WTC11 (cell line): ENCODE data around the gene NXN. TPM values are rescaled to one million over a fixed set of nuclear protein-coding genes. Genes with fewer than 3 reads are reported as not detected.

ENCODE experiments used
- ATAC-seq: fragments of 200-7000 bp; cut with Tn5 transposase; 2 replicates; pipeline ENCODE4 v1.10.0; 2021; ENCODE audit warnings: mild to moderate bottlenecking, moderate library complexity
- CTCF ChIA-PET: fragments of 300-600 bp; sonication (Branson Sonifier 250); formaldehyde crosslinking; loops from one replicate; lab custom pipeline; 2021; ENCODE audit warnings: antibody characterized with exemption; lab: Charles Lee
- POLR2A ChIA-PET: fragments of 350-600 bp; sonication (Branson Sonifier 250); formaldehyde crosslinking; loops from one replicate; lab custom pipeline; 2021; ENCODE audit warnings: antibody characterized with exemption; lab: Charles Lee
- DNase-seq: peaks from one replicate; pipeline ENCODE4 v3.0.0; 2021; ENCODE audit warnings: low spot score
- H3K27ac Mint-ChIP-seq: 2 replicates; pipeline ENCODE4 v1.8.0; 2021; ENCODE audit warnings: mixed read lengths
- H3K27me3 Mint-ChIP-seq: 2 replicates; pipeline ENCODE4 v1.8.0; 2021; ENCODE audit warnings: low read depth, mild to moderate bottlenecking, moderate library complexity, mixed read lengths
- H3K36me3 Mint-ChIP-seq: 2 replicates; pipeline ENCODE4 v1.8.0; 2021; ENCODE audit warnings: mixed read lengths
- H3K4me1 Mint-ChIP-seq: 2 replicates; pipeline ENCODE4 v1.8.0; 2022; ENCODE audit warnings: mixed read lengths
- H3K4me3 Mint-ChIP-seq: 2 replicates; pipeline ENCODE4 v1.8.0; 2021; ENCODE audit warnings: mild to moderate bottlenecking, moderate library complexity, mixed read lengths
- H3K9me3 Mint-ChIP-seq: 2 replicates; pipeline ENCODE4 v1.8.0; 2021; ENCODE audit warnings: mixed read lengths
- FOXJ3 ChIP-seq: sonication (generic); formaldehyde crosslinking; IDR thresholded peaks from 2 replicates; pipeline ENCODE4 v1.9.0; 2021; ENCODE audit warnings: missing genetic modification reagents, mild to moderate bottlenecking, borderline replicate concordance
- IRF2 ChIP-seq: sonication (generic); formaldehyde crosslinking; IDR thresholded peaks from 2 replicates; pipeline ENCODE4 v1.8.0; 2022; ENCODE audit warnings: low read depth, missing genetic modification reagents, borderline replicate concordance
- MXD4 ChIP-seq: fragments of 250-450 bp; sonication (Bioruptor Pico); IDR thresholded peaks from 2 replicates; pipeline ENCODE4 v1.8.0; 2021; ENCODE audit warnings: mild to moderate bottlenecking, moderate library complexity, borderline replicate concordance
- NR1H2 ChIP-seq: sonication (generic); formaldehyde crosslinking; IDR thresholded peaks from 2 replicates; pipeline ENCODE4 v1.9.0; 2021; ENCODE audit warnings: mild to moderate bottlenecking, moderate library complexity, missing genetic modification reagents
- OVOL2 ChIP-seq: fragments of 250-450 bp; sonication (Bioruptor Pico); IDR thresholded peaks from 2 replicates; pipeline ENCODE4 v1.9.0; 2021; ENCODE audit warnings: mild to moderate bottlenecking, borderline replicate concordance
- TEAD1 ChIP-seq: sonication (generic); formaldehyde crosslinking; IDR thresholded peaks from 2 replicates; pipeline ENCODE4 v1.8.0; 2022; ENCODE audit warnings: mild to moderate bottlenecking, missing genetic modification reagents
- total RNA-seq: library from RNA; stranded (reverse); gene quantifications from 3 replicates; pipeline ENCODE4 v1.2.3, GENCODE V29; 2021
- TF ChIP-seq, protein P1 (sequence below): sonication (generic); formaldehyde crosslinking; conservative IDR thresholded peaks from 2 replicates; pipeline ENCODE4 v1.8.1; 2023; ENCODE audit warnings: mild to moderate bottlenecking, low read depth, missing genetic modification reagents, moderate library complexity
- TF ChIP-seq, protein P2 (sequence below): sonication (generic); formaldehyde crosslinking; IDR thresholded peaks from 2 replicates; pipeline ENCODE4 v1.8.1; 2023; ENCODE audit warnings: mild to moderate bottlenecking, missing genetic modification reagents, moderate library complexity
- TF ChIP-seq, protein P3 (sequence below): sonication (generic); formaldehyde crosslinking; IDR thresholded peaks from 2 replicates; pipeline ENCODE4 v1.8.1; 2023; ENCODE audit warnings: mild to moderate bottlenecking, missing genetic modification reagents, borderline replicate concordance
- TF ChIP-seq, protein P4 (sequence below): fragments of 250-450 bp; sonication (Bioruptor Pico); IDR thresholded peaks from 2 replicates; pipeline ENCODE4 v1.9.0; 2021; ENCODE audit warnings: mild to moderate bottlenecking
- TF ChIP-seq, protein P5 (sequence below): fragments of 250-450 bp; sonication (Bioruptor Pico); IDR thresholded peaks from 2 replicates; pipeline ENCODE4 v1.9.0; 2021; ENCODE audit warnings: moderate library complexity, mild to moderate bottlenecking, inconsistent platforms, borderline replicate concordance
- TF ChIP-seq, protein P6 (sequence below): sonication (generic); formaldehyde crosslinking; IDR thresholded peaks from 2 replicates; pipeline ENCODE4 v1.8.1; 2023; ENCODE audit warnings: mild to moderate bottlenecking, missing genetic modification reagents, moderate library complexity
- TF ChIP-seq, protein P7 (sequence below): sonication (generic); formaldehyde crosslinking; IDR thresholded peaks from 2 replicates; pipeline ENCODE4 v1.8.0; 2022; ENCODE audit warnings: mild to moderate bottlenecking, missing genetic modification reagents
- TF ChIP-seq, protein P8 (sequence below): fragments of 250-450 bp; sonication (Bioruptor Pico); IDR thresholded peaks from 2 replicates; pipeline ENCODE4 v1.9.0; 2021; ENCODE audit warnings: mild to moderate bottlenecking

The NXN gene
- total RNA-seq, 1 experiment from 2014 or later: 96.8 TPM

DNA sequence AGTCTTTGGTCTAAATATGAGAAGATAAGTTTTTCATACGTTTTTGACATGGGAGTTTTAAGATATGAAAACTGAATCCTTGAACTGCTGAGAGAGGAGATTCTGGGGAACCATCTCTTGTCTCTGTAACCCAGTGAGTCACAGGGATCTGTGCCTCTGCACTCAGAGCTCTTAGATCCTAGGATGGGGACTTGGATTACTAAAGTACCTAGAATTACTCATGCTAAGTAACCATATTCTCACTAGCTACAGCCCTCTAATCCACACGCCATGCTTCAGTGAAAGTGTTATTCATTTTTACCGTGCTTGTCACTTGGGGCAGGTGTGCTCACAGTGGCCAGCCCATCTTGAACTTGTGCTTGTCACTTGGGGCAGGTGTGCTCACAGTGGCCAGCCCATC lies 195.4 kb downstream of the NXN start:
- Mint-ChIP-seq H3K27me3 (no peaks in the 10 kb centered on the region), H3K27ac (no peak overlapping the region), H3K4me3 (peak overlapping the region; percentile 96), H3K9me3 (no peaks in the 10 kb centered on the region), H3K36me3 (peaks cover 21% of the 10 kb centered on the region), H3K4me1 (peaks cover 18% of the 10 kb centered on the region)
- TF ChIP-seq, protein P1, sequence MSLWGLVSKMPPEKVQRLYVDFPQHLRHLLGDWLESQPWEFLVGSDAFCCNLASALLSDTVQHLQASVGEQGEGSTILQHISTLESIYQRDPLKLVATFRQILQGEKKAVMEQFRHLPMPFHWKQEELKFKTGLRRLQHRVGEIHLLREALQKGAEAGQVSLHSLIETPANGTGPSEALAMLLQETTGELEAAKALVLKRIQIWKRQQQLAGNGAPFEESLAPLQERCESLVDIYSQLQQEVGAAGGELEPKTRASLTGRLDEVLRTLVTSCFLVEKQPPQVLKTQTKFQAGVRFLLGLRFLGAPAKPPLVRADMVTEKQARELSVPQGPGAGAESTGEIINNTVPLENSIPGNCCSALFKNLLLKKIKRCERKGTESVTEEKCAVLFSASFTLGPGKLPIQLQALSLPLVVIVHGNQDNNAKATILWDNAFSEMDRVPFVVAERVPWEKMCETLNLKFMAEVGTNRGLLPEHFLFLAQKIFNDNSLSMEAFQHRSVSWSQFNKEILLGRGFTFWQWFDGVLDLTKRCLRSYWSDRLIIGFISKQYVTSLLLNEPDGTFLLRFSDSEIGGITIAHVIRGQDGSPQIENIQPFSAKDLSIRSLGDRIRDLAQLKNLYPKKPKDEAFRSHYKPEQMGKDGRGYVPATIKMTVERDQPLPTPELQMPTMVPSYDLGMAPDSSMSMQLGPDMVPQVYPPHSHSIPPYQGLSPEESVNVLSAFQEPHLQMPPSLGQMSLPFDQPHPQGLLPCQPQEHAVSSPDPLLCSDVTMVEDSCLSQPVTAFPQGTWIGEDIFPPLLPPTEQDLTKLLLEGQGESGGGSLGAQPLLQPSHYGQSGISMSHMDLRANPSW (CRISPR knock-in tag): no peak
- TF ChIP-seq, protein P2, sequence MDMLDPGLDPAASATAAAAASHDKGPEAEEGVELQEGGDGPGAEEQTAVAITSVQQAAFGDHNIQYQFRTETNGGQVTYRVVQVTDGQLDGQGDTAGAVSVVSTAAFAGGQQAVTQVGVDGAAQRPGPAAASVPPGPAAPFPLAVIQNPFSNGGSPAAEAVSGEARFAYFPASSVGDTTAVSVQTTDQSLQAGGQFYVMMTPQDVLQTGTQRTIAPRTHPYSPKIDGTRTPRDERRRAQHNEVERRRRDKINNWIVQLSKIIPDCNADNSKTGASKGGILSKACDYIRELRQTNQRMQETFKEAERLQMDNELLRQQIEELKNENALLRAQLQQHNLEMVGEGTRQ (CRISPR knock-in tag): no peak
- no peak for TF ChIP-seq NR1H2 (CRISPR knock-in tag)
- TF ChIP-seq, protein P3, sequence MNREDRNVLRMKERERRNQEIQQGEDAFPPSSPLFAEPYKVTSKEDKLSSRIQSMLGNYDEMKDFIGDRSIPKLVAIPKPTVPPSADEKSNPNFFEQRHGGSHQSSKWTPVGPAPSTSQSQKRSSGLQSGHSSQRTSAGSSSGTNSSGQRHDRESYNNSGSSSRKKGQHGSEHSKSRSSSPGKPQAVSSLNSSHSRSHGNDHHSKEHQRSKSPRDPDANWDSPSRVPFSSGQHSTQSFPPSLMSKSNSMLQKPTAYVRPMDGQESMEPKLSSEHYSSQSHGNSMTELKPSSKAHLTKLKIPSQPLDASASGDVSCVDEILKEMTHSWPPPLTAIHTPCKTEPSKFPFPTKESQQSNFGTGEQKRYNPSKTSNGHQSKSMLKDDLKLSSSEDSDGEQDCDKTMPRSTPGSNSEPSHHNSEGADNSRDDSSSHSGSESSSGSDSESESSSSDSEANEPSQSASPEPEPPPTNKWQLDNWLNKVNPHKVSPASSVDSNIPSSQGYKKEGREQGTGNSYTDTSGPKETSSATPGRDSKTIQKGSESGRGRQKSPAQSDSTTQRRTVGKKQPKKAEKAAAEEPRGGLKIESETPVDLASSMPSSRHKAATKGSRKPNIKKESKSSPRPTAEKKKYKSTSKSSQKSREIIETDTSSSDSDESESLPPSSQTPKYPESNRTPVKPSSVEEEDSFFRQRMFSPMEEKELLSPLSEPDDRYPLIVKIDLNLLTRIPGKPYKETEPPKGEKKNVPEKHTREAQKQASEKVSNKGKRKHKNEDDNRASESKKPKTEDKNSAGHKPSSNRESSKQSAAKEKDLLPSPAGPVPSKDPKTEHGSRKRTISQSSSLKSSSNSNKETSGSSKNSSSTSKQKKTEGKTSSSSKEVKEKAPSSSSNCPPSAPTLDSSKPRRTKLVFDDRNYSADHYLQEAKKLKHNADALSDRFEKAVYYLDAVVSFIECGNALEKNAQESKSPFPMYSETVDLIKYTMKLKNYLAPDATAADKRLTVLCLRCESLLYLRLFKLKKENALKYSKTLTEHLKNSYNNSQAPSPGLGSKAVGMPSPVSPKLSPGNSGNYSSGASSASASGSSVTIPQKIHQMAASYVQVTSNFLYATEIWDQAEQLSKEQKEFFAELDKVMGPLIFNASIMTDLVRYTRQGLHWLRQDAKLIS (CRISPR knock-in tag): no peak
- TF ChIP-seq, protein P4, sequence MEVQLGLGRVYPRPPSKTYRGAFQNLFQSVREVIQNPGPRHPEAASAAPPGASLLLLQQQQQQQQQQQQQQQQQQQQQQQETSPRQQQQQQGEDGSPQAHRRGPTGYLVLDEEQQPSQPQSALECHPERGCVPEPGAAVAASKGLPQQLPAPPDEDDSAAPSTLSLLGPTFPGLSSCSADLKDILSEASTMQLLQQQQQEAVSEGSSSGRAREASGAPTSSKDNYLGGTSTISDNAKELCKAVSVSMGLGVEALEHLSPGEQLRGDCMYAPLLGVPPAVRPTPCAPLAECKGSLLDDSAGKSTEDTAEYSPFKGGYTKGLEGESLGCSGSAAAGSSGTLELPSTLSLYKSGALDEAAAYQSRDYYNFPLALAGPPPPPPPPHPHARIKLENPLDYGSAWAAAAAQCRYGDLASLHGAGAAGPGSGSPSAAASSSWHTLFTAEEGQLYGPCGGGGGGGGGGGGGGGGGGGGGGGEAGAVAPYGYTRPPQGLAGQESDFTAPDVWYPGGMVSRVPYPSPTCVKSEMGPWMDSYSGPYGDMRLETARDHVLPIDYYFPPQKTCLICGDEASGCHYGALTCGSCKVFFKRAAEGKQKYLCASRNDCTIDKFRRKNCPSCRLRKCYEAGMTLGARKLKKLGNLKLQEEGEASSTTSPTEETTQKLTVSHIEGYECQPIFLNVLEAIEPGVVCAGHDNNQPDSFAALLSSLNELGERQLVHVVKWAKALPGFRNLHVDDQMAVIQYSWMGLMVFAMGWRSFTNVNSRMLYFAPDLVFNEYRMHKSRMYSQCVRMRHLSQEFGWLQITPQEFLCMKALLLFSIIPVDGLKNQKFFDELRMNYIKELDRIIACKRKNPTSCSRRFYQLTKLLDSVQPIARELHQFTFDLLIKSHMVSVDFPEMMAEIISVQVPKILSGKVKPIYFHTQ: no peak
- TF ChIP-seq, protein P5, sequence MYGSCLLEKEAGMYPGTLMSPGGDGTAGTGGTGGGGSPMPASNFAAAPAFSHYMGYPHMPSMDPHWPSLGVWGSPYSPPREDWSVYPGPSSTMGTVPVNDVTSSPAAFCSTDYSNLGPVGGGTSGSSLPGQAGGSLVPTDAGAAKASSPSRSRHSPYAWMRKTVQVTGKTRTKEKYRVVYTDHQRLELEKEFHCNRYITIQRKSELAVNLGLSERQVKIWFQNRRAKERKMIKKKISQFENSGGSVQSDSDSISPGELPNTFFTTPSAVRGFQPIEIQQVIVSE (CRISPR knock-in tag): no peak
- TF ChIP-seq OVOL2 (CRISPR knock-in tag): no peak
- TF ChIP-seq MXD4: no peak
- TF ChIP-seq TEAD1 (CRISPR knock-in tag): no peak
- TF ChIP-seq, protein P6, sequence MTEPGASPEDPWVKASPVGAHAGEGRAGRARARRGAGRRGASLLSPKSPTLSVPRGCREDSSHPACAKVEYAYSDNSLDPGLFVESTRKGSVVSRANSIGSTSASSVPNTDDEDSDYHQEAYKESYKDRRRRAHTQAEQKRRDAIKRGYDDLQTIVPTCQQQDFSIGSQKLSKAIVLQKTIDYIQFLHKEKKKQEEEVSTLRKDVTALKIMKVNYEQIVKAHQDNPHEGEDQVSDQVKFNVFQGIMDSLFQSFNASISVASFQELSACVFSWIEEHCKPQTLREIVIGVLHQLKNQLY (CRISPR knock-in tag): no peak
- TF ChIP-seq, protein P7, sequence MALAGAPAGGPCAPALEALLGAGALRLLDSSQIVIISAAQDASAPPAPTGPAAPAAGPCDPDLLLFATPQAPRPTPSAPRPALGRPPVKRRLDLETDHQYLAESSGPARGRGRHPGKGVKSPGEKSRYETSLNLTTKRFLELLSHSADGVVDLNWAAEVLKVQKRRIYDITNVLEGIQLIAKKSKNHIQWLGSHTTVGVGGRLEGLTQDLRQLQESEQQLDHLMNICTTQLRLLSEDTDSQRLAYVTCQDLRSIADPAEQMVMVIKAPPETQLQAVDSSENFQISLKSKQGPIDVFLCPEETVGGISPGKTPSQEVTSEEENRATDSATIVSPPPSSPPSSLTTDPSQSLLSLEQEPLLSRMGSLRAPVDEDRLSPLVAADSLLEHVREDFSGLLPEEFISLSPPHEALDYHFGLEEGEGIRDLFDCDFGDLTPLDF (CRISPR knock-in tag): no peak
- no peak for TF ChIP-seq IRF2 (CRISPR knock-in tag)
- TF ChIP-seq, protein P8, sequence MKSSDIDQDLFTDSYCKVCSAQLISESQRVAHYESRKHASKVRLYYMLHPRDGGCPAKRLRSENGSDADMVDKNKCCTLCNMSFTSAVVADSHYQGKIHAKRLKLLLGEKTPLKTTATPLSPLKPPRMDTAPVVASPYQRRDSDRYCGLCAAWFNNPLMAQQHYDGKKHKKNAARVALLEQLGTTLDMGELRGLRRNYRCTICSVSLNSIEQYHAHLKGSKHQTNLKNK (CRISPR knock-in tag): no peak
- no peak for TF ChIP-seq FOXJ3
- ChIA-PET POLR2A (no interaction called here), CTCF (interaction anchor here (1.0 kb wide), 1 partner anchor 272 kb away, joined by 3 read pairs; no protein-coding TSS in a partner anchor)
- DNase-seq (no peak), ATAC-seq (no peak)
